IMR-90 (cell line): ENCODE data around the gene AGAP6.
"Not testable (repeated sequence)": the region's sequence is repeated elsewhere in the genome, so short reads cannot be mapped to it uniquely, and the experiment has no call there.

ENCODE experiments used
- BHLHE40 ChIP-seq: fragments of 150-350 bp; IDR thresholded peaks from 2 replicates; pipeline ENCODE4 v1.6.1; 2016; ENCODE audit warnings: mild to moderate bottlenecking, low read depth, low read length
- CEBPB ChIP-seq: IDR thresholded peaks from 2 replicates; pipeline ENCODE4 v1.6.1; 2012; ENCODE audit warnings: low read depth, low read length, improper control_type of control experiment
- CHD1 ChIP-seq: IDR thresholded peaks from 2 replicates; pipeline ENCODE4 v1.6.1; 2012; ENCODE audit warnings: low read depth, low read length, improper control_type of control experiment
- CTCF ChIP-seq: conservative IDR thresholded peaks from 2 replicates; pipeline ENCODE4 v1.5.1; 2012; ENCODE audit warnings: mild to moderate bottlenecking, low read depth, low read length, improper control_type of control experiment
- ELK1 ChIP-seq: fragments of 150-350 bp; IDR thresholded peaks from 2 replicates; pipeline ENCODE4 v1.6.1; 2016; ENCODE audit warnings: low read depth, mild to moderate bottlenecking, low read length, moderate library complexity, borderline replicate concordance
- FOS ChIP-seq: fragments of 150-350 bp; IDR thresholded peaks from 2 replicates; pipeline ENCODE4 v1.6.1; 2016; ENCODE audit warnings: low read depth, low read length
- MAZ ChIP-seq: IDR thresholded peaks from 2 replicates; pipeline ENCODE4 v1.6.1; 2012; ENCODE audit warnings: low read depth, mild to moderate bottlenecking, low read length, improper control_type of control experiment, moderate library complexity, borderline replicate concordance
- MXI1 ChIP-seq: IDR thresholded peaks from 2 replicates; pipeline ENCODE4 v1.6.1; 2012; ENCODE audit warnings: low read depth, mild to moderate bottlenecking, low read length, moderate library complexity, borderline replicate concordance
- NFE2L2 ChIP-seq: fragments of 150-350 bp; IDR thresholded peaks from 2 replicates; pipeline ENCODE4 v1.6.1; 2016; ENCODE audit warnings: low read depth, mild to moderate bottlenecking, low read length
- POLR2A ChIP-seq: IDR thresholded peaks from 2 replicates; pipeline ENCODE4 v1.6.1; 2012; ENCODE audit warnings: mild to moderate bottlenecking, low read depth, low read length
- RAD21 ChIP-seq: IDR thresholded peaks from 2 replicates; pipeline ENCODE4 v1.6.1; 2012; ENCODE audit warnings: low read length, improper control_type of control experiment
- RFX5 ChIP-seq: IDR thresholded peaks from 2 replicates; pipeline ENCODE4 v1.8.0; 2012; ENCODE audit warnings: low read depth, mild to moderate bottlenecking, low read length, moderate library complexity
- SMC3 ChIP-seq: fragments of 150-350 bp; IDR thresholded peaks from 2 replicates; pipeline ENCODE4 v1.6.1; 2016; ENCODE audit warnings: low read depth, mild to moderate bottlenecking, antibody characterized with exemption, low read length, moderate library complexity
- USF2 ChIP-seq: fragments of 150-350 bp; IDR thresholded peaks from 2 replicates; pipeline ENCODE4 v1.6.1; 2017; ENCODE audit warnings: mild to moderate bottlenecking, antibody characterized with exemption, low read length, low read depth

GRCh38 chr10:49948737-49949136 is 39.5 kb upstream of the AGAP6 start:
- TF ChIP-seq MXI1, RFX5, CTCF, RAD21, BHLHE40, POLR2A, FOS, CHD1, SMC3, MAZ, USF2, CEBPB, ELK1, NFE2L2: not testable (repeated sequence)
